ENCODE measurements around the gene SUN2. TPM values are rescaled to one million over a fixed set of nuclear protein-coding genes. Genes with fewer than 3 reads are reported as not detected.

Gene SUN2
- total and polyA plus RNA-seq, 2 of the 8 experiments (the other 6 are each of a cell fraction or from before 2014, with no cell fraction given): 5.1 to 10.5 TPM

GRCh38 chr22:38689651-38690050 lies 66.1 kb downstream of the SUN2 start:
- H2BK12ac ChIP-seq (ENCODE audit: low read depth, low read length): no peak overlapping the region
- TF ChIP-seq ASH2L (IDR thresholded peaks at IDR 0.05; ENCODE audit: low read length): no peak
- TF ChIP-seq NANOG (IDR thresholded peaks at IDR 0.05; ENCODE audit: insufficient read depth, low read depth, low read length, poor library complexity, severe bottlenecking): no peak
- TF ChIP-seq BCL11A (IDR thresholded peaks at IDR 0.05; ENCODE audit: low read depth in 2 of 2, low read length in 2 of 2): no peak
- no peak for TF ChIP-seq YY1 (IDR thresholded peaks at IDR 0.05; ENCODE audit: low read depth, low read length)
- no peaks in the 10 kb centered on the region for H3K27me3 ChIP-seq (replicated peaks in 1 of 4; ENCODE audit: control insufficient read depth in 3 of 4, extremely low read depth in 1 of 4, insufficient read depth in 3 of 4, low read length in 3 of 4)
- H2BK120ac ChIP-seq (replicated peaks; ENCODE audit: low read depth, low read length): no peak overlapping the region
- no peak overlapping the region for H4K91ac ChIP-seq (replicated peaks; ENCODE audit: insufficient read length, low read length)
- H3K9me3 ChIP-seq (ENCODE audit: insufficient read depth in 2 of 2, low read depth in 1 of 2, low read length in 1 of 2): no peaks in the 10 kb centered on the region
- no peak overlapping the region for H4K8ac ChIP-seq (ENCODE audit: extremely low read depth, insufficient read depth, low read length)
- WGBS, 2 experiments (ENCODE audit: extremely low coverage in 1 of 2, insufficient coverage in 1 of 2, insufficient read length in 1 of 2, insufficient replicate concordance in 2 of 2, low coverage in 1 of 2, low lambda C conversion rate in 2 of 2, missing lambda C conversion rate in 1 of 2): 100% methylated on average over 1 of the region's 1 CpG; no CpG with 5 or more reads in 1 of the 2 experiments
- no peak overlapping the region for H2BK5ac ChIP-seq (ENCODE audit: low read depth, low read length)
- H3K4me3 ChIP-seq (ENCODE audit: extremely low read depth in 1 of 4, insufficient read depth in 2 of 4, low read depth in 3 of 4, low read length in 4 of 4): no peak overlapping the region
- no peak for FAIRE-seq
- peaks cover 7% of the 10 kb centered on the region in 2 experiments for H4K20me1 ChIP-seq (replicated peaks in 1 of 2; ENCODE audit: control insufficient read depth in 1 of 2, insufficient read depth in 2 of 2, low read length in 2 of 2)
- H3K14ac ChIP-seq (ENCODE audit: insufficient read length): no peak overlapping the region
- no peaks in the 10 kb centered on the region for H3K4me1 ChIP-seq (replicated peaks in 1 of 4; ENCODE audit: control insufficient read depth in 3 of 4, insufficient read depth in 4 of 4, low read length in 3 of 4)
- H3K18ac ChIP-seq (ENCODE audit: extremely low read depth, low read length): no peak overlapping the region
- no peak overlapping the region for H2AFZ ChIP-seq (ENCODE audit: low read length)
- CTCF ChIA-PET (ENCODE audit: partially characterized antibody): no interaction called here
- no peak overlapping the region for H3K27ac ChIP-seq (ENCODE audit: low read depth, low read length)
- no peak overlapping the region for H2BK15ac ChIP-seq (ENCODE audit: low read length)
- POLR2A ChIA-PET (ENCODE audit: partially characterized antibody): interaction anchor here (1.0 to 2.3 kb wide), 5 partner anchors 7 to 50 kb away, joined by 3 to 10 read pairs (median 4); partner anchors contain the start of gene TOMM22
- no peak overlapping the region for H3K4ac ChIP-seq (replicated peaks; ENCODE audit: insufficient read length, low read depth, low read length)
- no peaks in the 10 kb centered on the region for H3K23me2 ChIP-seq (ENCODE audit: low read depth, low read length)
- no peak overlapping the region for H3K4me2 ChIP-seq (ENCODE audit: insufficient read depth in 1 of 2, low read depth in 2 of 2, low read length in 2 of 2)
- H3K23ac ChIP-seq (ENCODE audit: insufficient read length): no peak overlapping the region
- no peak overlapping the region for H4K5ac ChIP-seq (ENCODE audit: insufficient read length, low read depth, low read length)
- H3K9ac ChIP-seq (replicated peaks in 1 of 4; ENCODE audit: extremely low read depth in 1 of 4, low read depth in 3 of 4, low read length in 3 of 4): no peak overlapping the region
- no peak for DNase-seq (ENCODE audit: low read depth in 1 of 2, low spot score in 2 of 2)
- H2BK20ac ChIP-seq (ENCODE audit: low read length): no peak overlapping the region
- H3K36me3 ChIP-seq (ENCODE audit: control insufficient read depth in 2 of 4, insufficient read depth in 4 of 4, low read length in 3 of 4): peaks cover 10 to 33% (median 16%) of the 10 kb centered on the region in 4 experiments
- H3K79me1 ChIP-seq (ENCODE audit: low read depth, low read length): peaks cover 7% of the 10 kb centered on the region; the same call in 1 of the 2 replicates
- peaks cover 0 to 5% of the 10 kb centered on the region in 2 experiments; a peak in 1 of 4 replicates for H3K79me2 ChIP-seq (ENCODE audit: control insufficient read depth in 1 of 2, insufficient read depth in 2 of 2, low read length in 2 of 2)
- H2AK5ac ChIP-seq (ENCODE audit: low read depth, low read length): no peak overlapping the region
- H3K56ac ChIP-seq (replicated peaks; ENCODE audit: insufficient read length, low read depth, low read length): no peak overlapping the region
